B cell (primary cell): Measurements from ENCODE around the gene PDZD7. TPM values are rescaled to one million over a fixed set of nuclear protein-coding genes. Genes with fewer than 3 reads are reported as not detected.

Source experiments
- ATAC-seq: fragments of 200-7000 bp; cut with Tn5 transposase; one replicate; pipeline ENCODE4 v1.10.0; 2021; ENCODE audit warnings: low read depth, mild to moderate bottlenecking, moderate number of reproducible peaks, moderate library complexity
- CTCF ChIA-PET: fragments of 350-600 bp; sonication (Branson Sonifier 250); formaldehyde crosslinking; loops from one replicate; lab custom pipeline; 2021; ENCODE audit warnings: antibody characterized with exemption, inconsistent platforms; lab: Charles Lee
- POLR2A ChIA-PET: fragments of 350-600 bp; sonication (Branson Sonifier 250); formaldehyde crosslinking; loops from one replicate; lab custom pipeline; 2021; ENCODE audit warnings: antibody characterized with exemption; lab: Charles Lee
- DNase-seq: peaks from one replicate; pipeline ENCODE4 v3.0.0; 2013
- H2AFZ ChIP-seq: 2 replicates; pipeline ENCODE4 v1.6.1; 2012; ENCODE audit warnings: mild to moderate bottlenecking, low read depth, low read length; ENCODE audit not compliant: insufficient read depth, poor library complexity, severe bottlenecking
- H3K27ac ChIP-seq, 2 donors: 1 replicate in 1 of 2; 2 replicates in 1 of 2; pipeline ENCODE4 v1.5.1; 2012 to 2013; ENCODE audit warnings: low read length in 2 of 2, mild to moderate bottlenecking in 2 of 2, moderate library complexity in 1 of 2
- H3K27me3 ChIP-seq, 4 experiments: fragments of 200-600 bp in 1 of 4; sonication (generic) in 1 of 4; replicated peaks in 1 of 4; 1 replicate in 2 of 4; 2 replicates in 2 of 4; pipeline versions ENCODE4 v1.6.1 to v1.7.0; 2013 to 2016; ENCODE audit warnings: low read length in 3 of 4, mild to moderate bottlenecking in 2 of 4, mixed read lengths in 1 of 4, moderate library complexity in 1 of 4; ENCODE audit not compliant: insufficient read depth in 4 of 4, control insufficient read depth in 3 of 4; ENCODE audit errors: control extremely low read depth in 1 of 4
- H3K36me3 ChIP-seq, 2 experiments: replicated peaks in 1 of 2; 1 replicate in 1 of 2; 2 replicates in 1 of 2; pipeline versions ENCODE4 v1.6.1 to v1.7.1; 2013; ENCODE audit warnings: low read length in 1 of 2; ENCODE audit not compliant: insufficient read depth in 2 of 2, control insufficient read depth in 1 of 2; ENCODE audit errors: control extremely low read depth in 1 of 2, extremely low read depth in 1 of 2
- H3K4me1 ChIP-seq, 2 donors: fragments of 200-600 bp in 1 of 2; sonication (generic) in 1 of 2; 1 replicate in 1 of 2; 2 replicates in 1 of 2; pipeline versions ENCODE4 v1.5.1 to v1.6.1; 2013 to 2017; ENCODE audit warnings: low read length in 2 of 2; ENCODE audit not compliant: control insufficient read depth in 2 of 2, insufficient read depth in 2 of 2
- H3K4me2 ChIP-seq: replicated peaks from 2 replicates; pipeline ENCODE3; 2012; ENCODE audit warnings: mild to moderate bottlenecking, low read depth, low read length; ENCODE audit not compliant: poor library complexity, severe bottlenecking
- H3K4me3 ChIP-seq, 5 experiments: fragments of 200-600 bp in 1 of 5; sonication (generic) in 1 of 5; 1 replicate in 3 of 5; 2 replicates in 2 of 5; pipeline versions ENCODE4 v1.5.1 to v1.7.0; 2011 to 2016; ENCODE audit warnings: low read length in 4 of 5, mild to moderate bottlenecking in 4 of 5, low read depth in 2 of 5, control low read depth in 1 of 5, moderate library complexity in 1 of 5; ENCODE audit not compliant: insufficient read depth in 1 of 5; ENCODE audit errors: control extremely low read depth in 1 of 5, extremely low read depth in 1 of 5
- H3K79me2 ChIP-seq: fragments of 200-600 bp; sonication (generic); one replicate; pipeline ENCODE4 v1.6.0; 2016; ENCODE audit warnings: low read length; ENCODE audit not compliant: control insufficient read depth, insufficient read depth
- H3K9ac ChIP-seq: fragments of 200-600 bp; sonication (generic); 2 replicates; pipeline ENCODE4 v1.6.1; 2017; ENCODE audit warnings: mild to moderate bottlenecking, low read length, moderate library complexity
- H3K9me3 ChIP-seq, 3 donors: one replicate each; pipeline versions ENCODE4 v1.6.1 to v1.7.1; 2013; ENCODE audit warnings: low read length in 2 of 3; ENCODE audit not compliant: control insufficient read depth in 2 of 3, insufficient read depth in 1 of 3; ENCODE audit errors: control extremely low read depth in 1 of 3
- H4K20me1 ChIP-seq: 2 replicates; pipeline ENCODE4 v1.6.0; 2012; ENCODE audit warnings: mild to moderate bottlenecking, low read length; ENCODE audit not compliant: insufficient read depth, control insufficient read depth, poor library complexity, severe bottlenecking
- H3K27ac Mint-ChIP-seq: one replicate; pipeline ENCODE4 v1.8.0; 2021; ENCODE audit warnings: mixed read lengths
- H3K27me3 Mint-ChIP-seq: one replicate; pipeline ENCODE4 v1.8.0; 2021; ENCODE audit warnings: mixed read lengths
- H3K4me1 Mint-ChIP-seq: one replicate; pipeline ENCODE4 v1.8.0; 2021; ENCODE audit warnings: mixed read lengths
- H3K4me3 Mint-ChIP-seq: one replicate; pipeline ENCODE4 v1.8.0; 2021; ENCODE audit warnings: mixed read lengths
- H3K9me3 Mint-ChIP-seq: one replicate; pipeline ENCODE4 v1.8.0; 2022; ENCODE audit warnings: mixed read lengths; ENCODE audit not compliant: insufficient read depth
- CTCF ChIP-seq: fragments of 200-600 bp; IDR thresholded peaks from one replicate; pipeline ENCODE4 v1.8.0; 2022; ENCODE audit warnings: antibody characterized with exemption, mild to moderate bottlenecking
- EZH2 ChIP-seq: IDR thresholded peaks from 2 replicates; pipeline ENCODE4 v1.6.1; 2012; ENCODE audit warnings: borderline replicate concordance, low read depth, mild to moderate bottlenecking, moderate library complexity, low read length; ENCODE audit not compliant: insufficient read depth, poor library complexity, severe bottlenecking
- WGBS: methylation state at CpG from one replicate; pipeline ENCODE4 v1.1.5; 2013; ENCODE audit warnings: missing lambda C conversion rate; ENCODE audit not compliant: insufficient coverage; 5-methylcytosine and 5-hydroxymethylcytosine counted together
- intact Hi-C: fragments of 100-400 bp; cut with micrococcal nuclease; formaldehyde crosslinking; loops from one replicate; pipeline ENCODE4 v1.10.0; 2022
- polyA plus RNA-seq: library from polyadenylated mRNA; depleted of rRNA; stranded (reverse); fragments of >200 nt; gene quantifications from 2 replicates; pipeline ENCODE4 v1.2.3, GENCODE V29; 2012
- total RNA-seq, 2 donors: library from RNA; stranded (reverse); fragments of 120-200 nt in 1 of 2; gene quantifications; 1 replicate in 1 of 2; 2 replicates in 1 of 2; pipeline versions ENCODE4 v1.2.3 to v1.2.4, GENCODE V29; 2013 to 2022

PDZD7 gene
- total and polyA plus RNA-seq, 2 donors (not counting 1 experiment from before 2014, with no cell fraction given), result 0.64 to 0.69 TPM

DNA sequence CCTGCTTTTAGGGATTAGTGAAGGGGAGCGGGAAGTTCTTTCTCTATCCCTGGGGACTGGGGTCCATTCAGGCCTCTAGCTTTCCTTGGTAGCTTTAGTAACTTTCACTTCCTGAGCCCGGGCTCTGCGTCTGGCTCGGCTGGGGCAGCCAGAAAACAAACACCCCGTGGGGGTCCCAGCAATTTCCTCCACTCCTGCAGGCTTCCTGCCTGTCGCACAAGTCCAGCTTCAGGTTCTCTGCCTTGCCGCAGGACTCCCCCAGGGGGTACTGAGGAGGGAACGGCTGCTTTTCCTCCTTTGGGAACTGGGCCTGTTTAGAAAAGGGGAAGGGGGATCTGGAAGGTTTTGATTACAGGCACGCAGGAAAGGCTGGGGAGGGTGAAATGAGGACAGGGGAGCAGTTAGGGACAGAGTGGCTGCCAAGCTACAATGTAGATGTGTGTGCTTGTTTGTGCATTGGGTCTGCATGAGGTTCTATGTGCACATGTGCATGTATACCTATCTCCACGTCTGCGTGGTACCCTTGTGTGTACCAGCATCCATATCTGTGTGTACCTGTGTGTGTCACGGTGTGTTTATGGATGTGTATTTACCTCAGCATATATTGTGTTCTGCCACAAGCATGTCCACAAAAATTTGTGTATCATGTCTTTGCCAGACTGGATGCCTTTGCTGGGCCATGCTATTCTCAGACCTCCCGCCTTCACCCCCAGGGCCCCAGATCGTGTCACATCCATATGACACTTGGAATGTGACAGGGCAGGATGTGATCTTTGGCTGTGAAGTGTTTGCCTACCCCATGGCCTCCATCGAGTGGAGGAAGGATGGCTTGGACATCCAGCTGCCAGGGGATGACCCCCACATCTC is 32.9 kb upstream of the PDZD7 start:
- intact Hi-C loops, result loop anchor here (5.0 to 10.0 kb wide), 3 partner anchors 61 to 994 kb away; partner anchors contain the start of gene ARMH3
- H3K4me2 ChIP-seq, result peak overlapping the region; percentile 72
- H3K4me3 ChIP-seq, result peak overlapping the region in 1 of 5 experiments; percentile 47
- TF ChIP-seq EZH2 (no peak), CTCF (no peak)
- Mint-ChIP-seq H3K27ac (peak overlapping the region; percentile 26), H3K4me1 (peaks cover 53% of the 10 kb centered on the region), H3K4me3 (peak overlapping the region; percentile 77), H3K27me3 (peaks cover 25% of the 10 kb centered on the region), H3K9me3 (no peaks in the 10 kb centered on the region)
- no peak overlapping the region for H3K27ac ChIP-seq
- ATAC-seq (no peak), DNase-seq (peak; percentile 39)
- peaks cover 50 to 60% of the 10 kb centered on the region in 2 donors for H3K4me1 ChIP-seq
- H3K27me3 ChIP-seq, result peaks cover 0 to 52% (median 21%) of the 10 kb centered on the region in 4 experiments
- peaks cover 5% of the 10 kb centered on the region for H4K20me1 ChIP-seq
- no peaks in the 10 kb centered on the region for H3K36me3 ChIP-seq
- H2AFZ ChIP-seq, result no peak overlapping the region
- WGBS, result 17% methylated on average over 13 of the region's 15 CpGs
- H3K9ac ChIP-seq, result no peak overlapping the region
- ChIA-PET CTCF (interaction anchor here (0.5 to 16.1 kb wide), 9 partner anchors 8 to 333 kb away, joined by 3 to 306 read pairs (median 5); no protein-coding TSS in a partner anchor), POLR2A (interaction anchor here (0.7 to 3.8 kb wide), 3 partner anchors 21 to 291 kb away, joined by 3 to 20 read pairs (median 4); no protein-coding TSS in a partner anchor)
- H3K79me2 ChIP-seq, result no peaks in the 10 kb centered on the region
- H3K9me3 ChIP-seq, result peaks cover 0 to 10% (median 0%) of the 10 kb centered on the region in 3 donors
